RWPE1 (cell line): Measurements from ENCODE around the gene ACER3.

ENCODE experiments used
- CTCF ChIA-PET: fragments of 350-600 bp; sonication (Branson Sonifier 250); formaldehyde crosslinking; extraction: SDS; loops from one replicate; lab custom pipeline; 2021; lab: Yijun Ruan, JAX
- POLR2A ChIA-PET: fragments of 400-600 bp; formaldehyde crosslinking; extraction: SDS; loops from one replicate; lab custom pipeline; 2020; ENCODE audit warnings: antibody characterized with exemption; ENCODE audit not compliant: low non-redundant PET; lab: Yijun Ruan, JAX
- DNase-seq: peaks from one replicate; pipeline ENCODE4 v3.0.0; 2012; ENCODE audit warnings: low spot score
- H3K27ac ChIP-seq: fragments of 450-650 bp; 2 replicates; pipeline ENCODE4 v1.5.1; 2017
- TF ChIP-seq, protein P1 (sequence below): fragments of 450-650 bp; conservative IDR thresholded peaks from 2 replicates; pipeline ENCODE4 v1.5.1; 2017; ENCODE audit warnings: low read depth, mild to moderate bottlenecking

Gene ACER3

DNA sequence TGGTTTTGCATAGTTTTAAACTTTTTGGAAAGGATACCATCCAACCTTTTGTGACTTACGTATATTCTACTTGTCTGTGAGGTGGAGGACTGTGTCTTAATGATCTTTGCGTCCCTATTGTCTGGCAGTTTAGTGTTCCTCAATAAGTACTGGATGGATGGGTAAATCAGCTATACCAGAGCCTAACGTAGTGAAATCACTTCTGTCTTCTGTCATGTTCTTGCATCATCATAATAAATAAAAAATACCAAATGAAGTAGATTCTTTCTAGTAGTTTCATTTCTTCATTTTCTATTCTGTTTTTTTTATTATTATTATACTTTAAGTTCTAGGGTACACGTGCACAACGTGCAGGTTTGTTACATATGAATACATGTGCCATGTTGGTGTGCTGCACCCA is 66.4 kb downstream of the ACER3 start:
- ChIA-PET CTCF (no interaction called here), POLR2A (no interaction called here)
- TF ChIP-seq, protein P1, sequence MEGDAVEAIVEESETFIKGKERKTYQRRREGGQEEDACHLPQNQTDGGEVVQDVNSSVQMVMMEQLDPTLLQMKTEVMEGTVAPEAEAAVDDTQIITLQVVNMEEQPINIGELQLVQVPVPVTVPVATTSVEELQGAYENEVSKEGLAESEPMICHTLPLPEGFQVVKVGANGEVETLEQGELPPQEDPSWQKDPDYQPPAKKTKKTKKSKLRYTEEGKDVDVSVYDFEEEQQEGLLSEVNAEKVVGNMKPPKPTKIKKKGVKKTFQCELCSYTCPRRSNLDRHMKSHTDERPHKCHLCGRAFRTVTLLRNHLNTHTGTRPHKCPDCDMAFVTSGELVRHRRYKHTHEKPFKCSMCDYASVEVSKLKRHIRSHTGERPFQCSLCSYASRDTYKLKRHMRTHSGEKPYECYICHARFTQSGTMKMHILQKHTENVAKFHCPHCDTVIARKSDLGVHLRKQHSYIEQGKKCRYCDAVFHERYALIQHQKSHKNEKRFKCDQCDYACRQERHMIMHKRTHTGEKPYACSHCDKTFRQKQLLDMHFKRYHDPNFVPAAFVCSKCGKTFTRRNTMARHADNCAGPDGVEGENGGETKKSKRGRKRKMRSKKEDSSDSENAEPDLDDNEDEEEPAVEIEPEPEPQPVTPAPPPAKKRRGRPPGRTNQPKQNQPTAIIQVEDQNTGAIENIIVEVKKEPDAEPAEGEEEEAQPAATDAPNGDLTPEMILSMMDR = no peak
- DNase-seq = no peak
- no peak overlapping the region for H3K27ac ChIP-seq

DNA sequence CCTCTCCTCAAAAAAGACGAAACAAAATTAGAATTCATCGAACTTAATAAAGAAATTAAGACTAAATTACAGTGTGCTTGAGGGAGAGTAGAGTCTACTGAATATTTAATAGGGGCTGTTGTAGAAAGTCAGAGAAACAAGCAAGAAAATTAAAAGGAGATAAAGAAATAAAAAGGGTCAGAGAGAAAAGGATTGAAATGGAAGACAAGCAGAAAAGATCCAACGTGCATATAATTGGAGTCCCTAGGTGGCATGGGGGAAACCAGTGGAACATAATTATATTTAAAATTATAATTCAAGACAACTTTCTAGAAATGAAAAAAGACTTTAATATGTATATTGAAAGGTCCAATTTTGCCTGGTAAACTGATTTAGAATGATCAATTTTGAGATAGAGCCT is 74.3 kb downstream of the ACER3 start:
- ChIA-PET POLR2A (no interaction called here), CTCF (interaction anchor here (0.6 to 0.7 kb wide), 3 partner anchors 13 to 60 kb away, joined by 3 to 5 read pairs (median 4); no protein-coding TSS in a partner anchor)
- TF ChIP-seq, protein P1 = no peak
- DNase-seq = no peak
- H3K27ac ChIP-seq = no peak overlapping the region

DNA sequence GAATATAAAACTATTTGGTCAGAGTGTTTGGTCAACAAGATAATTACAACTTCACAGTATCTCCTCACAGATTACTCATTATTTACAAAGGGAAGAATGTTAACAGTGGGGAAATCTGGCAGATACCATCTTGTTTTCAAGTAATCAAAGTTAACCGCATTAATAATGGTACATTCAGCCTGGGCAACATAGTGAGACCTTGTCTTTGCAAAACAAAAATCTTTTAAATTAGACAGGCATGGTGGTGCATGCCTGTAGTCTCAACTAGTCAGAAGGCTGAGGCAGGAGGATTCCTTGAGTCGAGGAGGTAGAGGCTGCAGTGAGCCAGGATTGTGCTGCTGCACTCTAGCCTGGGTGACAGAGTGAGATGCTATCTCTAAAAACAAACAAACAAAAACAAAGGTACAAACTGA is 78.5 kb downstream of the ACER3 start:
- ChIA-PET CTCF (interaction anchor here (1.0 kb wide), 1 partner anchor 101 kb away, joined by 3 read pairs; no protein-coding TSS in a partner anchor), POLR2A (no interaction called here)
- H3K27ac ChIP-seq = no peak overlapping the region
- TF ChIP-seq, protein P1 = no peak
- no peak for DNase-seq

DNA sequence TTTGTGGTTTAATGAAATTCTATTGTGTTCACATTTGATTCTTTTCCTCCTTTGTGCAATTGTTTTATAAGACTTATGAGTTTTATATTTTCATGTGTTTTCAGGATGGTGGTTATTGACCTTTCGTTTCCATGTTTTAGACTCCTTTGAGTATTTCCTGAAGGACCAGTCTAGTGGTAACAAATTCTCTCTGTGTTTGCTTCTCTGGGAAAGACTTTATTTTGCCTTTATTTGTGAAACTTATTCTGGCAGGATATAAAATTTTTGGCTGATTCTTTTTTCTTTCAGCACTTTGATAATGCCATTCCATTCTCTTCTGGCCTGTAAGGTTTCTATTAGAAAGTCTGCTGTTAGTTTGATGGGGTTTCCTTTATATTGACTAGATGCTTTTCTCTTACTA is 83.5 kb downstream of the ACER3 start:
- no peak for DNase-seq
- no peak overlapping the region for H3K27ac ChIP-seq
- TF ChIP-seq, protein P1 = no peak
- ChIA-PET CTCF (no interaction called here), POLR2A (no interaction called here)

DNA sequence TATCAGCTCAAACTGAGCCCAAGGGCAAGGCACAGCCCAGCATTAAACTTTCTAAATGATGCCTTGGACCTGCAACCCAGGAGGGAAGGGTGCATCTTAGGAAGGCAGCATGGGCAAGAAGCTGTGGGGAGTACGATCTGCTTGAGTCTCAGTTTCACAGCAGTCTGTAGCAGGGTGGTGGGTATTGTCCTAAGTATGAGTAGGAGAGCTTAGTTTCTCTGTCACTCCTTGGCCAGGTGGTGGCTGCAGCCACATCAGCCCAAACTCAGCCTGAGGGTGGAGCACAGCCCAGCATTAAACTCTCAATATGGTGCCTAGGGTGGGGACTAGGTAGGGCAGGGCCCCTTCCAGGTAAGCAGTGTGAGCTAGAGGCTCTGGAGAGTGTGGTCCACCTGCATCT is 85.5 kb downstream of the ACER3 start:
- no peak for DNase-seq
- ChIA-PET POLR2A (no interaction called here), CTCF (interaction anchor here (1.2 kb wide), 1 partner anchor 93 kb away, joined by 5 read pairs; no protein-coding TSS in a partner anchor)
- TF ChIP-seq, protein P1 = no peak
- H3K27ac ChIP-seq = no peak overlapping the region

DNA sequence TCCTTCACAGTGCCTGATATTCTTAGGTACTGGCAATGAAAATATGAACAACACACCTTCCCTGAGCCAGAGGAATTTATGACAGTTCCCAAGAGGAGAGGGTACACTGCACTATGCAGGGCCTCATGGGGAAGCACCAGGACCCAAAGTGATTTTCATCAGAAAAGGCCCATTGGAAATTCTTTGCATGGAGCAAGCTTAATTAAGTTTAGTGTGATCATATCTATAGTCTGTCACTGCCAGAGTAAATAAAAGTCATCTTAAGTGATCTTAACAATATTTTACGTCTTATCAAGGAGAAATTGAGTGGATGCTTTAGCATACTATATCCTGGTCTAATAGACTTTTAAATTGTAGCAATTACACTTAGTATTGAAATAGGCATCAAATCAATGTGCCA is 86.5 kb downstream of the ACER3 start:
- no peak overlapping the region for H3K27ac ChIP-seq
- CTCF ChIA-PET = no interaction called here
- POLR2A ChIA-PET = no interaction called here
- TF ChIP-seq, protein P1 = no peak
- no peak for DNase-seq
